Erythroblast (primary cell): Measurements from ENCODE around the gene NTHL1.

Experiments used
- DNase-seq, 2 experiments: peaks; one replicate each; lab custom pipeline; 2025; lab: John Stamatoyannopoulos, UW
- GATA1 ChIP-seq: IDR thresholded peaks from 2 replicates; pipeline ENCODE4 v1.6.1; 2011; ENCODE audit warnings: low read depth, mild to moderate bottlenecking, control low read depth, low read length, moderate library complexity
- POLR2A ChIP-seq: IDR thresholded peaks from 2 replicates; pipeline ENCODE4 v1.6.1; 2011; ENCODE audit warnings: mild to moderate bottlenecking, low read length

The NTHL1 gene

GRCh38 chr16:2047330-2048115 lies at the start of gene NTHL1, which contains the start of gene TSC2:
NTHL1 (minus strand) TSS chr16:2047834; CDS start chr16:2047823, 11 bp downstream.
TSC2 (plus strand) TSS chr16:2047985; CDS start chr16:2048616, 631 bp downstream.
- peak; percentile 96 to 97 for DNase-seq
- TF ChIP-seq POLR2A (peak; percentile 46), GATA1 (no peak)

- no peak for DNase-seq
- TF ChIP-seq GATA1: no peak
- no peak for TF ChIP-seq POLR2A
Observed at GRCh38 chr16:2096853-2097595, 49.4 kb upstream of the NTHL1 start.

GRCh38 chr16:2095918-2096582 lies 48.4 kb upstream of the NTHL1 start:
- DNase-seq: no peak
- TF ChIP-seq GATA1 (no peak), POLR2A (no peak)

GRCh38 chr16:2095315-2095853 lies 47.8 kb upstream of the NTHL1 start:
- TF ChIP-seq POLR2A (no peak), GATA1 (no peak)
- no peak for DNase-seq

GRCh38 chr16:2093793-2094192 lies 46.2 kb upstream of the NTHL1 start:
- TF ChIP-seq GATA1 (no peak), POLR2A (no peak)
- no peak for DNase-seq

- TF ChIP-seq GATA1 (no peak), POLR2A (no peak)
Observed at GRCh38 chr16:2092866-2093265, 45.2 kb upstream of the NTHL1 start.

GRCh38 chr16:2092256-2092620 lies 44.6 kb upstream of the NTHL1 start:
- DNase-seq: no peak
- TF ChIP-seq POLR2A: no peak
- no peak for TF ChIP-seq GATA1

More at GRCh38 chr16:2092866-2093265, 45.2 kb upstream of the NTHL1 start:
- DNase-seq: no peak

- TF ChIP-seq GATA1: no peak
- no peak for TF ChIP-seq POLR2A
- no peak for DNase-seq
Observed at GRCh38 chr16:2091547-2092255, 44.1 kb upstream of the NTHL1 start.

- TF ChIP-seq POLR2A (no peak), GATA1 (no peak)
- peak; percentile 68 to 78 for DNase-seq
Observed at GRCh38 chr16:2090777-2091546, 43.3 kb upstream of the NTHL1 start.

- TF ChIP-seq GATA1 (no peak), POLR2A (no peak)
- no peak for DNase-seq
Observed at GRCh38 chr16:2090481-2090776, 42.8 kb upstream of the NTHL1 start.

- no peak for TF ChIP-seq GATA1
- TF ChIP-seq POLR2A: no peak
- DNase-seq: no peak
Observed at GRCh38 chr16:2089706-2090480, 42.3 kb upstream of the NTHL1 start.

GRCh38 chr16:2088759-2089358 lies 41.2 kb upstream of the NTHL1 start:
- TF ChIP-seq POLR2A: no peak
- TF ChIP-seq GATA1: no peak
- DNase-seq: no peak
